ENCODE results near the gene TACR1.
"Not testable (repeated sequence)": the region's sequence is repeated elsewhere in the genome, so short reads cannot be mapped to it uniquely, and the experiment has no call there.

Gene TACR1

DNA sequence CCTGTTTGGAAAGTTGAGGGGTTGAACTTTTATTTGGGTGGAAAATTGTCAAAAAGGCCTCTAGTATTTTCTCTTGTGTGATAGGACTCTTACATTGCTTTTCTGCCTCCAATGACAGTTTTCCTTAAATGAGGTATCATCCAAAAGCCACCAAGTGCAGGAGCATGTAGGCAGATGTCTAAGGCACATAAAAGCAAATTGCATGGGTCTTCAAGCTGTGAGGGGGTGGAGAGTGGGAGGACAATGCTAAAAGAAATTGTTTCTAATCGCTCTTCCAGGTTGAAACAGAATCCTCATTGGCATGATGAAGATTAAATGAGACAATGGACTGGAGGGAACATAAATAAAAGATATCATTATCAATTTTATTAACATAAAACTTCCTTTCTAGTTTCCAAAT is 6.8 kb downstream of the TACR1 start:
- FAIRE-seq: peak; percentile 41

DNA sequence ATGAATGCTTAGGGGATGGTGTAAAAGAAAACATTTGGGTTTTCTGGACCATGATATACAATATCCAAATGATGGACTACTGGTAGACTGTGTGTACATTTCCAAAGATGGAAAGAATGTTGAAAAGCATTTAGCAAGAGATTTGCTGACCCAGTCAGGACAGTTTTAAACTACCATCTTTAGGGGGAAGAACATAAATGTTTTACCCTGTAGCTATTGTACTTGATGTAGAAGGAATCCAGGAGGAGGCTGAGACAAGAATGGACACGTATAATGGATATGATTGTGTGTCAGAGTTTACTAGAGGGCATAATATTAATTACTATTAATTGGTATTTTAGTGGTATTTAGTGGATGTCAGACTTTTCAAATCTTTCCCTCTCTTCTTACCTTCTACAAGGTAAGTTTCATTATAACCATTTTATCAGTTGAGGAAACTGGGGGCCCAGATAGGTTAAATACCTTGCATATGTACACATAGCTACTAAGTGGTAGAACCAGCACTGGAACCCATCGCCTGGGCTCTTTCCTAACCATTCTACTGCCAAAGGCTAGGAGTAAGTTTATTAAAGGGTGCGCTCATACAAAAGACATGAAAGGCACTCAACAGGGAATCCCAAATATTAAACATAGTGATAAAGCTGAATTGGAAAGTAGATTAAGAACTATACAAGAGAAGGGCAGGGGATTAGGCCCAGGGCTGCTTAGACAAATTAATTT is 8.9 kb downstream of the TACR1 start:
- FAIRE-seq: no peak

- FAIRE-seq: no peak
Observed at GRCh38 chr2:75186821-75187220, 12.5 kb downstream of the TACR1 start.

DNA sequence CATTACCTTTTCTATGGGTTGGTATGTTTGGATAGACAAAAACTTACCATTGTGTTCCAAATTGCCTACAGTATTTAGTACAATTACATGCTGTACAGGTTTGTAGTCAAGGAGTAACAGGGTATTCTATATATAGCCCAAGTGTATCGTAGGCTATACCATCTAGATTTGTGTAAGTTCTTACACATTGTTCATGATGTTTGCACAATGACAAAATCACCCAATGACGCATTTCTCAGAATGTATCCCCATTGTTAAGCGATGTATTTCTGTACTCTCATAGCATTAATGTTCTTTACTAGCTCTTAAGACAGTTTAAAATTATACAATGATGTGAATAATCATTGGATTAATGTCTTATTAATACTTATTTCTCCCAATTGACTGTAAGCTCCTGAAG is 16.7 kb downstream of the TACR1 start:
- no peak for FAIRE-seq

- no peak for FAIRE-seq
Observed at GRCh38 chr2:75180476-75180875, 18.8 kb downstream of the TACR1 start.

GRCh38 chr2:75177427-75177826 is 21.9 kb downstream of the TACR1 start:
- FAIRE-seq: no peak

- FAIRE-seq: no peak
Observed at GRCh38 chr2:75175456-75175855, 23.9 kb downstream of the TACR1 start.

- FAIRE-seq: no peak
Observed at GRCh38 chr2:75174981-75175380, 24.3 kb downstream of the TACR1 start.

DNA sequence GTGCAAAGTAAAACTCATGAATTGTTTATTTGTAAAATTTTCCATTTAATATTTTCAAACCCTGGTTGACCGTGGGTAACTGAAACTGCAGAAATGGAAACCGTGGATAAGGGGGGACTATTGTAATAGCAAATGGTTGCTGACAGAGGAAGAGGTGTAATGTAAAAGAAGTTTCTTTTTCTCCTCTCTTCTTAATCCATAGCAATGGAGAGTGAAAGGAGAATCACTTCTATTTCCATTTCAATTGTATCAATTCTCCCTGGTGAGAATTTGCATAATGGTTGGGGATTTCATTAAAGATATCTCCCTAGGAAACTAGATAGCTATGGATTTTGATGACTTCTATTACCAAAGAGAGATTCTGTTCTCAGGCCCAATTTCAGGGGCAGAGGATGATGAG is 24.8 kb downstream of the TACR1 start:
- FAIRE-seq: no peak

- no peak for FAIRE-seq
Observed at GRCh38 chr2:75173740-75174139, 25.6 kb downstream of the TACR1 start.

DNA sequence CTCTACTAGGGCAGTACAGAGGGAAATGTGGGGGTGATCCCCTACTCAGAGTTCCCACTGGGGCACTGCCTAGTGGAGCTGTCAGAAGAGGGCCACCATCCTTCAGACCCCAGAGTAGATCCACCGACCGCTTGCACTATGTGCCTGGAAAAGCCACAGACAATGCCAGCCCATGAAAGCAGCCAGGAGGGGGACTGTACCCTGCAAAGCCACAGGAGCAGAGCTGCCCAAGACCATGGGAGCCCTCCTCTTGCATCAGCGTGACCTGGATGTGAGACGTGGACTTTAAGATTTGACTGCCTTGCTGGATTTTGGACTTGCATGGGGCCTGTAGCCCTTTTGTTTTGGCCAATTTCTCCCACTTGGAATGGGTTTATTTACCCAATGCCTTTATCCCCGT is 27.9 kb downstream of the TACR1 start:
- not testable (repeated sequence) for FAIRE-seq

- FAIRE-seq: no peak
Observed at GRCh38 chr2:75170889-75171288, 28.4 kb downstream of the TACR1 start.

GRCh38 chr2:75168186-75168585 is 31.1 kb downstream of the TACR1 start:
- FAIRE-seq: no peak

DNA sequence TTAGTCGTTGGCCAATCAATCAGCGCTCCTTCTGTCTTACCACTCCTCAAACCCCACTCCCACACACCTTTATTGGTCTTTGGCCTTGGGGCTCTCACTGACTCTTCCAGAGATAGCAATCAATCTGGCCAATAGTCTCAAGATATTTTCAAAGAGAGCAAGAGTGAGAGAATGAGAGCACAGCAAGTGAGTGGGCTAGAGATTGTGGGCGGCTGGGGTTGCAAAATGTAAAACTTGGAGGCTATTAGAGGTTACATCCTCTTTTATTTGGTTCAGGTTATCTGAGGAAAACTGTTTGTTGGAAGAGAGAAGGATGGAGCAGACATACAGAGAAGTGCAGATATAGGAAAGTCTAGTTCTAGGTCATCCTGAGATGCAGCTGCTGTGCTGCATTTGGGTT is 32.8 kb downstream of the TACR1 start:
- FAIRE-seq: no peak

GRCh38 chr2:75162897-75163296 is 36.4 kb downstream of the TACR1 start:
- no peak for FAIRE-seq

- FAIRE-seq: no peak
Observed at GRCh38 chr2:75162259-75162658, 37.1 kb downstream of the TACR1 start.

GRCh38 chr2:75157435-75157834 is 41.9 kb downstream of the TACR1 start:
- FAIRE-seq: no peak

GRCh38 chr2:75155115-75155514 is 44.2 kb downstream of the TACR1 start:
- FAIRE-seq: no peak

GRCh38 chr2:75153221-75153620 is 46.1 kb downstream of the TACR1 start:
- no peak for FAIRE-seq

DNA sequence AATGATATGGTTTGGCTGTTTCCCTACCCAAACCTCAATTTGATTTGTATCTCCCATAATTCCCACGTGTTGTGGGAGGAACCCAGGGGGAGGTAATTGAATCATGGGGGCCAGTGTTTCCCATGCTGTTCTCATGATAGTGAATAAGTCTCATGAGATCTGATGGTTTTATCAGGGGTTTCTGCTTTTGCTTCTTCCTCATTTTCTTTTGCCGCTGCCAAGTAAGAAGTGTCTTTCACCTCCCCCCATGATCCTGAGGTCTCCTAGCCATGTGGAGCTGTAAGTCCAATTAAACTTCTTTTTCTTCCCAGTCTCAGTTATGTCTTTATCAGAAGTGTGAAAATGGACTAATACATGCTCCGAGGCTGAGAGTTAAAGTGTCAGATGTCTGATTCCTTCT is 47.1 kb downstream of the TACR1 start:
- not testable (repeated sequence) for FAIRE-seq

DNA sequence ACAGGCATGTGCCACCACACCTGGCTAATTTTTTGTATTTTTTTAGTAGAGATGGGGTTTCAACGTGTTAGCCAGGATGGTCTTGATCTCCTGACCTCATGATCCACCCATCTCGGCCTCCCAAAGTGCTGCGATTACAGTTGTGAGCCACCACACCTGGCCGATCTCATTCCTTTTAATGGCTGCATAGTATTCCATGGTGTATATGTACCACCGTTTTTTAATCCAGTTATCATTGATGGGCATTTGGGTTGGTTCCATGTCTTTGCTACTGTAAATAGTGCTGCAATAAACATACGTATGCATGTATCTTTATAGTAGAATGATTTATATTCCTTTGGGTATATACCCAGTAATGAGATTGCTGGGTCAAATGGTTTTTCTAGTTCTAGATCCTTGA is 51.4 kb downstream of the TACR1 start:
- FAIRE-seq: not testable (repeated sequence)

- FAIRE-seq: no peak
Observed at GRCh38 chr2:75146606-75147332, 52.6 kb downstream of the TACR1 start.

GRCh38 chr2:75146221-75146605 is 53.1 kb downstream of the TACR1 start:
- FAIRE-seq: not testable (repeated sequence)

- FAIRE-seq: no peak
Observed at GRCh38 chr2:75142081-75142480, 57.2 kb downstream of the TACR1 start.

- FAIRE-seq: no peak
Observed at GRCh38 chr2:75140288-75140687, 59.0 kb downstream of the TACR1 start.
